H1 (cell line): ENCODE data around the gene MACROD2. TPM values are rescaled to one million over a fixed set of nuclear protein-coding genes. Genes with fewer than 3 reads are reported as not detected.

Source experiments
- CTCF ChIA-PET: fragments of 300-600 bp; sonication (Branson Sonifier 250); formaldehyde crosslinking; loops from one replicate; lab custom pipeline; 2021; ENCODE audit not compliant: partially characterized antibody; lab: Charles Lee
- POLR2A ChIA-PET: fragments of 300-600 bp; sonication (Branson Sonifier 250); formaldehyde crosslinking; loops from one replicate; lab custom pipeline; 2021; ENCODE audit warnings: inconsistent platforms; ENCODE audit not compliant: partially characterized antibody; lab: Charles Lee
- DNase-seq, 2 experiments: peaks; one replicate each; pipeline versions ENCODE4 v3.0.0 to v3.0.0-alpha.2; 2010 to 2022; ENCODE audit warnings: low spot score in 2 of 2, low read depth in 1 of 2, mixed read lengths in 1 of 2
- FAIRE-seq: peaks from 2 replicates; lab custom pipeline; 2011; peaks lifted over from hg19 to GRCh38; lab: Jason Lieb, UNC
- H2AFZ ChIP-seq: 2 replicates; pipeline ENCODE4 v1.8.1; 2012; ENCODE audit warnings: low read length, inconsistent platforms
- H2AK5ac ChIP-seq: 2 replicates; pipeline ENCODE4 v1.6.1; 2013; ENCODE audit warnings: low read depth, low read length
- H2BK120ac ChIP-seq: replicated peaks from 2 replicates; pipeline ENCODE3; 2013; ENCODE audit warnings: low read depth, low read length, inconsistent platforms
- H2BK12ac ChIP-seq: 2 replicates; pipeline ENCODE4 v1.6.1; 2013; ENCODE audit warnings: low read depth, low read length
- H2BK15ac ChIP-seq: 2 replicates; pipeline ENCODE4 v1.6.1; 2013; ENCODE audit warnings: low read length
- H2BK20ac ChIP-seq: 2 replicates; pipeline ENCODE4 v1.6.1; 2013; ENCODE audit warnings: low read length
- H2BK5ac ChIP-seq: 2 replicates; pipeline ENCODE4 v1.6.1; 2013; ENCODE audit warnings: low read depth, low read length
- H3K14ac ChIP-seq: 2 replicates; pipeline ENCODE4 v1.6.1; 2013; ENCODE audit warnings: inconsistent platforms; ENCODE audit not compliant: insufficient read length
- H3K18ac ChIP-seq: 2 replicates; pipeline ENCODE4 v1.6.1; 2013; ENCODE audit warnings: low read length; ENCODE audit errors: extremely low read depth
- H3K23ac ChIP-seq: 2 replicates; pipeline ENCODE4 v1.6.1; 2013; ENCODE audit warnings: inconsistent platforms; ENCODE audit not compliant: insufficient read length
- H3K23me2 ChIP-seq: 2 replicates; pipeline ENCODE4 v1.6.1; 2013; ENCODE audit warnings: low read depth, low read length
- H3K27ac ChIP-seq: 2 replicates; pipeline ENCODE4 v1.6.1; 2011; ENCODE audit warnings: low read depth, low read length, inconsistent platforms
- H3K27me3 ChIP-seq, 4 experiments: replicated peaks in 1 of 4; 1 replicate in 1 of 4; 2 replicates in 3 of 4; pipeline versions ENCODE4 v1.6.1 to v1.8.1; 2011 to 2013; ENCODE audit warnings: low read length in 3 of 4, mild to moderate bottlenecking in 3 of 4, inconsistent platforms in 2 of 4, mixed read lengths in 2 of 4, moderate library complexity in 1 of 4; ENCODE audit not compliant: control insufficient read depth in 3 of 4, insufficient read depth in 3 of 4; ENCODE audit errors: extremely low read depth in 1 of 4
- H3K36me3 ChIP-seq, 4 experiments: 2 replicates each; pipeline versions ENCODE4 v1.6.1 to v1.8.1; 2011 to 2013; ENCODE audit warnings: mild to moderate bottlenecking in 4 of 4, low read length in 3 of 4, moderate library complexity in 2 of 4, control low read depth in 1 of 4, inconsistent platforms in 1 of 4; ENCODE audit not compliant: insufficient read depth in 4 of 4, control insufficient read depth in 2 of 4
- H3K4ac ChIP-seq: replicated peaks from 2 replicates; pipeline ENCODE3; 2013; ENCODE audit warnings: low read length, low read depth, mixed read lengths, inconsistent platforms; ENCODE audit not compliant: insufficient read length
- H3K4me1 ChIP-seq, 4 experiments: replicated peaks in 1 of 4; 1 replicate in 1 of 4; 2 replicates in 3 of 4; pipeline versions ENCODE4 v1.6.1 to v1.8.1; 2011 to 2013; ENCODE audit warnings: low read length in 3 of 4, inconsistent platforms in 2 of 4, mixed read lengths in 1 of 4; ENCODE audit not compliant: insufficient read depth in 4 of 4, control insufficient read depth in 3 of 4
- H3K4me2 ChIP-seq, 2 experiments: 2 replicates each; pipeline versions ENCODE4 v1.6.1 to v1.8.1; 2011 to 2013; ENCODE audit warnings: low read depth in 2 of 2, low read length in 2 of 2, control low read depth in 1 of 2, inconsistent platforms in 1 of 2, mild to moderate bottlenecking in 1 of 2; ENCODE audit not compliant: insufficient read depth in 1 of 2
- H3K4me3 ChIP-seq, 4 experiments: fragments of 200-600, 300-600 bp in 1 of 4; sonication (generic), shearing (Covaris generic), sonication (Bioruptor Twin) in 1 of 4; 2 replicates each; pipeline versions ENCODE4 v1.5.1 to v1.8.1; 2011 to 2016; ENCODE audit warnings: low read length in 4 of 4, low read depth in 3 of 4, control low read depth in 2 of 4, inconsistent platforms in 2 of 4, mild to moderate bottlenecking in 2 of 4, mixed read lengths in 1 of 4, moderate library complexity in 1 of 4; ENCODE audit not compliant: insufficient read depth in 2 of 4; ENCODE audit errors: extremely low read depth in 1 of 4
- H3K56ac ChIP-seq: replicated peaks from 2 replicates; pipeline ENCODE3; 2013; ENCODE audit warnings: low read depth, mild to moderate bottlenecking, mixed read lengths, low read length, inconsistent platforms; ENCODE audit not compliant: insufficient read length
- H3K79me1 ChIP-seq: 2 replicates; pipeline ENCODE4 v1.6.1; 2013; ENCODE audit warnings: low read depth, low read length, control low read depth
- H3K79me2 ChIP-seq, 2 experiments: 2 replicates each; pipeline versions ENCODE4 v1.6.1 to v1.8.1; 2012 to 2013; ENCODE audit warnings: low read length in 2 of 2, mild to moderate bottlenecking in 2 of 2, inconsistent platforms in 1 of 2; ENCODE audit not compliant: insufficient read depth in 2 of 2, control insufficient read depth in 1 of 2
- H3K9ac ChIP-seq, 4 experiments: replicated peaks in 1 of 4; 1 replicate in 1 of 4; 2 replicates in 3 of 4; pipeline versions ENCODE4 v1.6.1 to v1.8.1; 2011 to 2013; ENCODE audit warnings: low read depth in 3 of 4, low read length in 3 of 4, control low read depth in 2 of 4, mild to moderate bottlenecking in 2 of 4, moderate library complexity in 2 of 4, inconsistent platforms in 1 of 4; ENCODE audit errors: extremely low read depth in 1 of 4
- H3K9me3 ChIP-seq, 2 experiments: 2 replicates each; pipeline versions ENCODE4 v1.6.1 to v1.8.1; 2012 to 2013; ENCODE audit warnings: mild to moderate bottlenecking in 2 of 2, moderate library complexity in 2 of 2, control low read depth in 1 of 2, inconsistent platforms in 1 of 2, low read depth in 1 of 2, low read length in 1 of 2, mixed read lengths in 1 of 2; ENCODE audit not compliant: insufficient read depth in 2 of 2
- H4K20me1 ChIP-seq, 2 experiments: replicated peaks in 1 of 2; 2 replicates each; pipeline versions ENCODE3 to v1.8.1; 2011 to 2013; ENCODE audit warnings: inconsistent platforms in 2 of 2, low read length in 2 of 2, mild to moderate bottlenecking in 1 of 2; ENCODE audit not compliant: insufficient read depth in 2 of 2, control insufficient read depth in 1 of 2
- H4K5ac ChIP-seq: 2 replicates; pipeline ENCODE4 v1.6.1; 2013; ENCODE audit warnings: low read length, low read depth, mixed read lengths, inconsistent platforms; ENCODE audit not compliant: insufficient read length
- H4K8ac ChIP-seq: 2 replicates; pipeline ENCODE4 v1.8.0; 2013; ENCODE audit warnings: mild to moderate bottlenecking, moderate library complexity, low read length, inconsistent platforms; ENCODE audit not compliant: insufficient read depth; ENCODE audit errors: extremely low read depth
- H4K91ac ChIP-seq: replicated peaks from 2 replicates; pipeline ENCODE3; 2013; ENCODE audit warnings: low read length, mixed read lengths, inconsistent platforms; ENCODE audit not compliant: insufficient read length
- TBP ChIP-seq: IDR thresholded peaks from 2 replicates; pipeline ENCODE4 v1.6.1; 2011; ENCODE audit warnings: low read depth, low read length, improper control_type of control experiment
- YY1 ChIP-seq: IDR thresholded peaks from 2 replicates; pipeline ENCODE4 v1.6.1; 2011; ENCODE audit warnings: low read depth, mild to moderate bottlenecking, low read length
- WGBS, 2 experiments: shearing (Covaris generic) in 1 of 2; methylation state at CpG; one replicate each; pipeline versions ENCODE4 v1.1.6 to v1.1.7; 2013 to 2015; ENCODE audit warnings: low lambda C conversion rate in 2 of 2, mixed read lengths in 2 of 2, inconsistent platforms in 1 of 2, low coverage in 1 of 2, missing lambda C conversion rate in 1 of 2; ENCODE audit not compliant: insufficient replicate concordance in 2 of 2, insufficient coverage in 1 of 2, insufficient read length in 1 of 2; ENCODE audit errors: extremely low coverage in 1 of 2, missing lambda C conversion rate in 1 of 2; 5-methylcytosine and 5-hydroxymethylcytosine counted together
- polyA plus RNA-seq, 7 experiments: library from polyadenylated mRNA; depleted of rRNA in 3 of 7; stranded (reverse) in 5 of 7; unstranded in 2 of 7; fragments of >200 nt in 5 of 7; fragments of 200-250 nt in 2 of 7; gene quantifications; 1 replicate in 5 of 7; 2 replicates in 1 of 7; 4 replicates in 1 of 7; pipeline versions ENCODE4 v1.2.1 to v1.2.3, GENCODE V29; 2011 to 2013; ENCODE audit warnings: missing spikeins in 2 of 7, mixed read lengths in 2 of 7
- total RNA-seq: library from RNA; stranded (reverse); fragmentation: NEBNext Ultra II Directional; extraction: Animal tissue kit (Norgen Biotek cat#: 25700); gene quantifications from 2 replicates; pipeline ENCODE4 v1.2.1, GENCODE V29; 2021

Gene MACROD2
- total and polyA plus RNA-seq, 2 of the 8 experiments (the other 6 are each of a cell fraction or from before 2014, with no cell fraction given): 0.70 to 3.9 TPM

DNA sequence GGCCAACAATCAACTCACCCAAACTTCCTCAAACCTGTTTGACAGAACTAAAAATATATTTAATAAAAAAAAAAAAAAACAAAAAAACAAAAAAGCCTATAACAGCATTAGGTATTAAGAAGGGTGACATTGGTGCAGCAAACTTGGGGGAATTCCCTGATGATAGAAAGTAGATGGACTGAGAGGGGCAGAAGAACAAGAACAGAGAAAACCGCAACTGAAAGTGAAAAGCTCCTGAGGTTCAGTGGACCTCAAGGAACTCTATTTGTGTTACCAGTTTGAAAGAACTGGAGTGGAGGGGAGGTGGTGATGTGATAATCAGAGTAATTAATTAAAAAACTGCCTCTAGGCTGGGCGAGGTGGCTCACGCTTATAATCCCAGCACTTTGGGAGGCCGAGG, 53.8 kb downstream of the MACROD2 start:
- Histone ChIP-seq H4K91ac (no peak overlapping the region), H2BK12ac (no peak overlapping the region), H3K79me1 (no peaks in the 10 kb centered on the region), H2BK15ac (no peak overlapping the region)
- TF ChIP-seq YY1 (no peak), TBP (no peak)
- TF ChIP-seq, all 59 proteins: peak for 0
- no peak overlapping the region for H4K8ac ChIP-seq
- no peaks in the 10 kb centered on the region for H4K20me1 ChIP-seq
- no peak overlapping the region for H3K4me2 ChIP-seq
- H3K9me3 ChIP-seq: no peaks in the 10 kb centered on the region
- no peak overlapping the region for H3K18ac ChIP-seq
- FAIRE-seq (no peak), DNase-seq (no peak)
- ChIA-PET POLR2A (no interaction called here), CTCF (interaction anchor here (0.9 to 1.5 kb wide), 3 partner anchors 8 to 54 kb away, joined by 3 to 4 read pairs (median 3); partner anchors contain the start of gene MACROD2)
- 88% methylated on average over 4 of the region's 4 CpGs; no CpG with 5 or more reads in 1 of the 2 experiments for WGBS, 2 experiments
- no peak overlapping the region for H2BK120ac ChIP-seq
- H3K56ac ChIP-seq: no peak overlapping the region
- H3K4me3 ChIP-seq: no peak overlapping the region
- H3K36me3 ChIP-seq: no peaks in the 10 kb centered on the region
- no peak overlapping the region for H2BK20ac ChIP-seq
- H3K23me2 ChIP-seq: no peaks in the 10 kb centered on the region
- no peak overlapping the region for H4K5ac ChIP-seq
- H2AFZ ChIP-seq: no peak overlapping the region
- no peak overlapping the region for H2BK5ac ChIP-seq
- no peak overlapping the region for H3K14ac ChIP-seq
- H3K27ac ChIP-seq: no peak overlapping the region
- no peak overlapping the region for H2AK5ac ChIP-seq
- H3K9ac ChIP-seq: no peak overlapping the region
- H3K23ac ChIP-seq: no peak overlapping the region
- no peaks in the 10 kb centered on the region for H3K27me3 ChIP-seq
- no peaks in the 10 kb centered on the region for H3K79me2 ChIP-seq
- H3K4me1 ChIP-seq: no peaks in the 10 kb centered on the region
- no peak overlapping the region for H3K4ac ChIP-seq
